Stimulated activated naive CD8-positive, alpha-beta T cell treated with anti-CD3 and anti-CD28 coated beads, Interleukin-15, amount 100 ng/mL, for 72 hours (primary cell): ENCODE measurements around the gene IL6.
"Not testable (repeated sequence)": the region's sequence is repeated elsewhere in the genome, so short reads cannot be mapped to it uniquely, and the experiment has no call there.

Experiments used
- ATAC-seq: fragments of 150-1000 bp; cut with Tn5 transposase; 2 replicates; pipeline ENCODE4 v1.10.0; 2021; ENCODE audit warnings: mild to moderate bottlenecking, moderate library complexity
- DNase-seq, 2 donors: peaks; one replicate each; pipeline ENCODE4 v3.0.0; 2021 to 2022
- H3K27ac Mint-ChIP-seq, 2 donors: one replicate each; pipeline ENCODE4 v1.8.0; 2022; ENCODE audit warnings: mild to moderate bottlenecking in 2 of 2, mixed read lengths in 2 of 2, moderate library complexity in 2 of 2
- H3K27me3 Mint-ChIP-seq: one replicate; pipeline ENCODE4 v1.8.0; 2022; ENCODE audit warnings: mixed read lengths
- H3K4me1 Mint-ChIP-seq: one replicate; pipeline ENCODE4 v1.8.0; 2022; ENCODE audit warnings: mild to moderate bottlenecking, mixed read lengths
- H3K4me3 Mint-ChIP-seq, 2 donors: one replicate each; pipeline ENCODE4 v1.8.0; 2022; ENCODE audit warnings: mild to moderate bottlenecking in 2 of 2, mixed read lengths in 2 of 2, moderate library complexity in 1 of 2
- H3K9me3 Mint-ChIP-seq, 2 donors: one replicate each; pipeline ENCODE4 v1.8.0; 2022; ENCODE audit warnings: mixed read lengths in 2 of 2

IL6 gene

DNA sequence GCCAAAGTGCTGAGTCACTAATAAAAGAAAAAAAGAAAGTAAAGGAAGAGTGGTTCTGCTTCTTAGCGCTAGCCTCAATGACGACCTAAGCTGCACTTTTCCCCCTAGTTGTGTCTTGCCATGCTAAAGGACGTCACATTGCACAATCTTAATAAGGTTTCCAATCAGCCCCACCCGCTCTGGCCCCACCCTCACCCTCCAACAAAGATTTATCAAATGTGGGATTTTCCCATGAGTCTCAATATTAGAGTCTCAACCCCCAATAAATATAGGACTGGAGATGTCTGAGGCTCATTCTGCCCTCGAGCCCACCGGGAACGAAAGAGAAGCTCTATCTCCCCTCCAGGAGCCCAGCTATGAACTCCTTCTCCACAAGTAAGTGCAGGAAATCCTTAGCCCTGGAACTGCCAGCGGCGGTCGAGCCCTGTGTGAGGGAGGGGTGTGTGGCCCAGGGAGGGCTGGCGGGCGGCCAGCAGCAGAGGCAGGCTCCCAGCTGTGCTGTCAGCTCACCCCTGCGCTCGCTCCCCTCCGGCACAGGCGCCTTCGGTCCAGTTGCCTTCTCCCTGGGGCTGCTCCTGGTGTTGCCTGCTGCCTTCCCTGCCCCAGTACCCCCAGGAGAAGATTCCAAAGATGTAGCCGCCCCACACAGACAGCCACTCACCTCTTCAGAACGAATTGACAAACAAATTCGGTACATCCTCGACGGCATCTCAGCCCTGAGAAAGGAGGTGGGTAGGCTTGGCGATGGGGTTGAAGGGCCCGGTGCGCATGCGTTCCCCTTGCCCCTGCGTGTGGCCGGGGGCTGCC lies at the start of gene IL6:
TSS of gene IL6 (plus strand) at position 294 of the 807 bp plus-strand sequence. CDS start at position 357, 63 bp downstream.
- Mint-ChIP-seq H3K4me1 (peaks cover 42% of the 10 kb centered on the region), H3K9me3 (no peaks in the 10 kb centered on the region), H3K27ac (no peak within 1 kb of the TSS), H3K27me3 (peaks cover 84% of the 10 kb centered on the region), H3K4me3 (peak within 1 kb of the TSS; percentile 53 to 74)
- ATAC-seq (peak; percentile 55), DNase-seq (no peak)

GRCh38 chr7:22677263-22677662 lies 49.7 kb upstream of the IL6 start:
- H3K4me3 Mint-ChIP-seq, result peak overlapping the region; percentile 31 to 71
- H3K27me3 Mint-ChIP-seq, result peaks cover 15% of the 10 kb centered on the region
- ATAC-seq (peak; percentile 76), DNase-seq (peak in 1 of 2 donors; percentile 21)
- peaks cover 14 to 20% of the 10 kb centered on the region in 2 donors for H3K9me3 Mint-ChIP-seq
- peaks cover 82% of the 10 kb centered on the region for H3K4me1 Mint-ChIP-seq
- H3K27ac Mint-ChIP-seq, result peak overlapping the region in 1 of 2 donors; percentile 87

DNA sequence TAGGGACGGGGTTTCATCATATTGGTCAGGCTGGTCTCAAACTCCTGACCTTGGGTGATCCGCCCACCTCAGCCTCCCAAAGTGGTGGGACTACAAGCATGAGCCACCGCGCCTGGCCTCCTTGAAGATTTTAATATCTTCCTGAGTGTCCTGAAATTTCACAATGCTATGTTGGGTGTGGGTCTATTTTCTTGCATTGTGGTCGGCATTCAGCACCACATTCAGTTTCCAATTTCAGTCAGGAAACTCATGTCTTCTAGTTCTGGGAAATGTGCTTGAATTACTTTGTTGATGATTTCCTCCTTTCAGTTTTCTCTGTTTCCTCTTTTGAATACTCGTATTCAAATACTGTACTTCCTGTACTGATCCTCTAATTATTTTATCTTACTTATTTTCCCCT lies 49.3 kb upstream of the IL6 start:
- Mint-ChIP-seq H3K27me3 (peaks cover 17% of the 10 kb centered on the region), H3K9me3 (peaks cover 15 to 20% of the 10 kb centered on the region in 2 donors), H3K4me3 (peak overlapping the region; percentile 31 to 58), H3K27ac (peak overlapping the region in 1 of 2 donors; percentile 87), H3K4me1 (peaks cover 78% of the 10 kb centered on the region)
- peak; percentile 44 for ATAC-seq
- DNase-seq, result no peak

DNA sequence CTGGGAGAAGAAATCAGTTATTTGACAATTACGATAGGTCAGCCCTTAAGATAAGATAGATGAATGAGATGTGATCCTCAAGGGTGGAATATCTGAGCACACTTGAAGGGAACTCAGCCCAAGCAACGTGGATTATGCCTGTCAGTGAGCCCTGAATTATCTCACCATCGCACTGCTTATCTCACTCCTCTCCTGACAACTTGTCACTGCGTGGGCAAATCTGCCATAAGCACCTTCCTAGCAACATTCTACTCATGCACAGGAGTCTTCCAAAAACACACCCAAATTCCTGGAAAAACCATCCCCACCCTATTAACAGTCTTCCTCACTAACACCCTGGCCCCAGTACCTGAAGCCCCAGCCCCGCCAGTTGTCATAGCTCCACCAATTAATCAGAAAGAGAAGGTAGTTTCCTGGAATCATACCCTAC lies 46.5 kb upstream of the IL6 start:
- Mint-ChIP-seq H3K27ac (peak overlapping the region in 1 of 2 donors; percentile 4), H3K9me3 (peaks cover 8 to 18% of the 10 kb centered on the region in 2 donors), H3K4me3 (peak overlapping the region; percentile 24 to 36), H3K4me1 (peaks cover 57% of the 10 kb centered on the region), H3K27me3 (peaks cover 38% of the 10 kb centered on the region)
- ATAC-seq (no peak), DNase-seq (no peak)

DNA sequence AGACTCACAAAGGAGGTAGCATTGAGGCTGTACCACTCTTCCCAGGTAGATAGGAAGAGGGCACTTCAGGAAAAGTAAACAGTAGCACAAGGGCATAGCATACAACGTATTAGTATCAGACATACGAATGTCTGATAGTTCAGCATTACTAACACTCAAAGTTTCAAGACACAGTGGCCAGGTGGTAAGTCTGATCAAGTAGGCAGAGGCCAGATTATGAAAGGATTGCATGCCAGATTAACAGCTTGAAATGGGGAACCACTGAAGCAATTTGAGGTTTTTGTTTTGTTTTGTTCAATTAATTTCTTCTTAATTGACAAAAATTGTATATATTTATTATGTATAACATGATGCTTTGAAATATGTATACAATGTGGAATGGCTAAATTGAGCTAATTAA lies 45.7 kb upstream of the IL6 start:
- ATAC-seq, result no peak

DNA sequence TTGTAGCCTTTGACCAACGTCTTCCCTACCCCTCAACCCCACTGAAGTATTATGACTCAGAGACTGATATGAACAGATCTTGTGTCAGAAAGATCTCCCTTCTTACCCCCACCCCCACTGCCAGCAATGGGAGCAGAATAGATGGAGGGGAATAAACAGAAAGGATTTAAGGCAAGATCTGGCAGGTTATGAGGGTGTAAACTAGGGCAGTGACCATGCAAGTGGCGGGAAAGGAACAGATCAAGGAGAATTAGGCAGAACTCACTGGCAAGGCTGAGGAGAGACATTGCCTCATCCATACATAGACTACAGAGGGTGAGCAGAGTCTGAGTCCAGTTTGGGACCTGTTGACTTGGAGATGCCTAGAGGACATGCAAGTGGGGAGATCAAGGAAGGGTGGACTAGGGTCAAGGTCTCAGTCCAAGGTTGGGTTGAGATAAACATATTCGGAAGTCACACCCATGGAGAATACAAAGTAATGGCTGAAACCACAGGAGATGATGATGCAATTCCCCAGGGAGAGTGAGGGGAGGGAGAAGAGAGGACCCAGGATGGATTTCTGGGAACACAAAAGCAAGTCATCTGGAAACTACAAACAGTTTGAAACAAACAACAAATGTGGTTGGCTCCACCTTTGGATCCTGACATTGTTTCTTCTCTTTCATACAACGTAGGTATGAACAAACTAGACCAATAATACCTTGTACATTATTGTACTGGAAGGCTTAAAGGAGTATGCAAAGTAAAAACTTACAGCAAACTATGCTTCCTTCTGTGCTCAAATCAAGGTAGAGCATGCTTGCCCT lies 44.9 kb upstream of the IL6 start:
- peaks cover 8 to 18% of the 10 kb centered on the region in 2 donors for H3K9me3 Mint-ChIP-seq
- H3K27ac Mint-ChIP-seq, result no peak overlapping the region
- no peak for DNase-seq
- peaks cover 41% of the 10 kb centered on the region for H3K4me1 Mint-ChIP-seq
- peaks cover 38% of the 10 kb centered on the region for H3K27me3 Mint-ChIP-seq
- H3K4me3 Mint-ChIP-seq, result no peak overlapping the region
- ATAC-seq, result no peak

More for the DNA sequence above, 45.7 kb upstream of the IL6 start:
- Mint-ChIP-seq H3K9me3 (peaks cover 8 to 18% of the 10 kb centered on the region in 2 donors), H3K27me3 (peaks cover 38% of the 10 kb centered on the region), H3K4me1 (peaks cover 49% of the 10 kb centered on the region), H3K27ac (no peak overlapping the region), H3K4me3 (no peak overlapping the region)
- DNase-seq, result no peak

DNA sequence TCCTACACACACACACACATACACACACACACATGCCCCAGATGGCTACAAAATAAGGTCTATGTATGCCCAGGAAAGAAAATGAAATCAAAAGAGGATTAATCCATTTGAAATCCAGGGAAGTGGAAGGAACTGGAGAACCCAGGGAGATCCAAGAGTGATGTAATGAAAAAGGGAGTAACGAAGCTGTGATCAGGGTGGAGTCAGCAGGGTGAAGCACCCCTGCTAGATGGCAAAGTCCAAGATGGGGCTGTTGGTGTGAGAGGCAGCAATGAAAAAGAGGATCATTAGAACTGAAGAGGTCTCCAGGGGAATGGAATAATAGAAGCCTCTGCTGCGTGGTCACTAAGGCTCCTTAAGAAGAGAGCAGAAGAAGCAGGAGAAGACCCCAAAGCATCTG lies 43.6 kb upstream of the IL6 start:
- Mint-ChIP-seq H3K27ac (no peak overlapping the region), H3K4me3 (no peak overlapping the region), H3K9me3 (peaks cover 8 to 14% of the 10 kb centered on the region in 2 donors), H3K4me1 (peaks cover 28% of the 10 kb centered on the region), H3K27me3 (peaks cover 40% of the 10 kb centered on the region)
- ATAC-seq, result no peak
- no peak for DNase-seq

- H3K4me1 Mint-ChIP-seq, result peaks cover 6% of the 10 kb centered on the region
- DNase-seq (no peak), ATAC-seq (no peak)
- peaks cover 8 to 12% of the 10 kb centered on the region in 2 donors for H3K9me3 Mint-ChIP-seq
- H3K27me3 Mint-ChIP-seq, result peaks cover 59% of the 10 kb centered on the region
- H3K4me3 Mint-ChIP-seq, result no peak overlapping the region
- H3K27ac Mint-ChIP-seq, result no peak overlapping the region
Observed at GRCh38 chr7:22686620-22687019, 40.4 kb upstream of the IL6 start.

GRCh38 chr7:22688084-22688483 lies 38.9 kb upstream of the IL6 start:
- H3K4me3 Mint-ChIP-seq, result no peak overlapping the region
- H3K4me1 Mint-ChIP-seq, result no peaks in the 10 kb centered on the region
- ATAC-seq, result no peak
- peaks cover 53% of the 10 kb centered on the region for H3K27me3 Mint-ChIP-seq
- H3K9me3 Mint-ChIP-seq, result peaks cover 0 to 7% of the 10 kb centered on the region in 2 donors
- DNase-seq, result no peak
- no peak overlapping the region for H3K27ac Mint-ChIP-seq

- not testable (repeated sequence) for H3K27ac Mint-ChIP-seq
Observed at GRCh38 chr7:22688934-22689333, 38.1 kb upstream of the IL6 start.

GRCh38 chr7:22694597-22695207 lies 32.3 kb upstream of the IL6 start:
- peak overlapping the region in 1 of 2 donors; percentile 36 for H3K4me3 Mint-ChIP-seq
- peaks cover 0 to 6% of the 10 kb centered on the region in 2 donors for H3K9me3 Mint-ChIP-seq
- ATAC-seq (peak; percentile 72), DNase-seq (no peak)
- H3K4me1 Mint-ChIP-seq, result peaks cover 60% of the 10 kb centered on the region
- no peak overlapping the region for H3K27ac Mint-ChIP-seq
- peaks cover 25% of the 10 kb centered on the region for H3K27me3 Mint-ChIP-seq

More at GRCh38 chr7:22688934-22689333, 38.1 kb upstream of the IL6 start:
- H3K4me3 Mint-ChIP-seq, DNase-seq, ATAC-seq, H3K9me3 Mint-ChIP-seq, H3K4me1 Mint-ChIP-seq: not testable (repeated sequence)
- peaks cover 50% of the 10 kb centered on the region for H3K27me3 Mint-ChIP-seq

- no peak overlapping the region for H3K4me3 Mint-ChIP-seq
- H3K9me3 Mint-ChIP-seq, result peaks cover 0 to 6% of the 10 kb centered on the region in 2 donors
- H3K27me3 Mint-ChIP-seq, result peaks cover 16% of the 10 kb centered on the region
- ATAC-seq (no peak), DNase-seq (no peak)
- no peak overlapping the region for H3K27ac Mint-ChIP-seq
- H3K4me1 Mint-ChIP-seq, result peaks cover 69% of the 10 kb centered on the region
Observed at GRCh38 chr7:22695476-22696132, 31.4 kb upstream of the IL6 start.

DNA sequence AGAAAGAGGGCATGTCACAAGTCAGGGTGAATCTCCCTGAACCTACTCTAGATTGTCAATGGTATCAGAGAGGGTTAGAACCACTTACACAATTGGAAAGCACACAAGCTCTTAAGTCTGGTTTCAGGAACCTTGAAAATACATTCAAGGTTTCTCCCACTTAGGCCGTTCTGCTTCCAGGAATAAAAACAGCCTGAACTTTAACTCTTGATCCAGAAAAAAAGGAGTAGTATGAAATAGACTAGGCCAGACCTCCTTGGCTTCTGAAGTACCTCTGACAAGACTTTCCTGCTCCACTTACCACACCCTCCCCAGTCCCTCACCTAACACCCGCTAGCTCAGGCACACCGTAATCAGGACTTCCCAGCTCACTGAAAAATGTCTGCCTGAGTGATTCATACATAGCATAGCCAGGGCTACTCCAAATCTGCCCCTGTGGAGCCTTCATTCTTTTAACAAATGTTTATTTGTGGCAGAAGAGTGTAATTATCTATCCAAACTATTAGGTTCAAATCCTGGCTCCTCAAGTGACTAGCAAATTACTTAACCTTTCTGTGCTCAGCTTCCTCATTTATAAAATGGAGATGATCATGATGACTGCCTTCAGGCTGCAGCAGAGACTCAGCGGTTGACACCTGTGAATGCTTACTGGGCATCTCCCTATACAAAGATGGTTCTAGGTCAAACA lies 30.3 kb upstream of the IL6 start:
- peaks cover 10% of the 10 kb centered on the region for H3K27me3 Mint-ChIP-seq
- peaks cover 0 to 6% of the 10 kb centered on the region in 2 donors for H3K9me3 Mint-ChIP-seq
- H3K27ac Mint-ChIP-seq, result no peak overlapping the region
- H3K4me1 Mint-ChIP-seq, result peaks cover 73% of the 10 kb centered on the region
- H3K4me3 Mint-ChIP-seq, result no peak overlapping the region
- no peak for DNase-seq
- no peak for ATAC-seq

GRCh38 chr7:22697322-22697859 lies 29.6 kb upstream of the IL6 start:
- DNase-seq (no peak), ATAC-seq (no peak)
- Mint-ChIP-seq H3K27ac (no peak overlapping the region), H3K9me3 (peaks cover 0 to 6% of the 10 kb centered on the region in 2 donors), H3K4me3 (no peak overlapping the region), H3K27me3 (peaks cover 10% of the 10 kb centered on the region), H3K4me1 (peaks cover 73% of the 10 kb centered on the region)
